ENCODE results near the gene CCL7. TPM values are rescaled to one million over a fixed set of nuclear protein-coding genes. Genes with fewer than 3 reads are reported as not detected.
"Not testable (repeated sequence)": the region's sequence is repeated elsewhere in the genome, so short reads cannot be mapped to it uniquely, and the experiment has no call there.

The CCL7 gene
- not detected for total RNA-seq

GRCh38 chr17:34269969-34270368 lies at the start of gene CCL7:
TSS of gene CCL7 (plus strand) at chr17:34270221. CDS start at chr17:34270291, 70 bp downstream.
- no peaks in the 10 kb centered on the region for H3K9me3 Mint-ChIP-seq
- no peak for DNase-seq
- ATAC-seq (ENCODE audit: low read depth): no peak
- H3K4me1 Mint-ChIP-seq: no peaks in the 10 kb centered on the region
- POLR2A ChIA-PET: no interaction called here
- no peaks in the 10 kb centered on the region for H3K36me3 Mint-ChIP-seq
- no peak within 1 kb of the TSS for H3K4me3 Mint-ChIP-seq
- H3K27me3 Mint-ChIP-seq: peaks cover 43% of the 10 kb centered on the region
- H3K27ac Mint-ChIP-seq: no peak within 1 kb of the TSS

- Mint-ChIP-seq H3K9me3 (peaks cover 1% of the 10 kb centered on the region), H3K36me3 (no peaks in the 10 kb centered on the region), H3K4me3 (no peak overlapping the region), H3K27me3 (peaks cover 19% of the 10 kb centered on the region), H3K4me1 (no peaks in the 10 kb centered on the region), H3K27ac (no peak overlapping the region)
- ATAC-seq (ENCODE audit: low read depth) (no peak), DNase-seq (no peak)
- POLR2A ChIA-PET: no interaction called here
Observed at GRCh38 chr17:34220752-34221395, 49.1 kb upstream of the CCL7 start.

GRCh38 chr17:34221411-34221810 lies 48.6 kb upstream of the CCL7 start:
- H3K4me1 Mint-ChIP-seq: no peaks in the 10 kb centered on the region
- DNase-seq: no peak
- no peaks in the 10 kb centered on the region for H3K36me3 Mint-ChIP-seq
- POLR2A ChIA-PET: no interaction called here
- no peak for ATAC-seq (ENCODE audit: low read depth)
- H3K4me3 Mint-ChIP-seq: no peak overlapping the region
- no peak overlapping the region for H3K27ac Mint-ChIP-seq
- peaks cover 1% of the 10 kb centered on the region for H3K9me3 Mint-ChIP-seq
- peaks cover 23% of the 10 kb centered on the region for H3K27me3 Mint-ChIP-seq

- DNase-seq: no peak
- H3K36me3 Mint-ChIP-seq: no peaks in the 10 kb centered on the region
- POLR2A ChIA-PET: no interaction called here
- no peak for ATAC-seq (ENCODE audit: low read depth)
- no peaks in the 10 kb centered on the region for H3K4me1 Mint-ChIP-seq
- no peaks in the 10 kb centered on the region for H3K9me3 Mint-ChIP-seq
- H3K4me3 Mint-ChIP-seq: no peak overlapping the region
- peaks cover 16% of the 10 kb centered on the region for H3K27me3 Mint-ChIP-seq
- H3K27ac Mint-ChIP-seq: no peak overlapping the region
Observed at GRCh38 chr17:34222722-34223497, 47.1 kb upstream of the CCL7 start.

- POLR2A ChIA-PET: no interaction called here
- Mint-ChIP-seq H3K36me3 (no peaks in the 10 kb centered on the region), H3K9me3 (peaks cover 3% of the 10 kb centered on the region), H3K4me1 (no peaks in the 10 kb centered on the region), H3K27me3 (peaks cover 18% of the 10 kb centered on the region), H3K27ac (no peak overlapping the region), H3K4me3 (no peak overlapping the region)
- DNase-seq (no peak), ATAC-seq (ENCODE audit: low read depth) (no peak)
Observed at GRCh38 chr17:34225046-34225445, 45.0 kb upstream of the CCL7 start.

- H3K4me3 Mint-ChIP-seq: no peak overlapping the region
- H3K27me3 Mint-ChIP-seq: peaks cover 17% of the 10 kb centered on the region
- no peaks in the 10 kb centered on the region for H3K36me3 Mint-ChIP-seq
- DNase-seq: no peak
- H3K27ac Mint-ChIP-seq: no peak overlapping the region
- POLR2A ChIA-PET: no interaction called here
- no peak for ATAC-seq (ENCODE audit: low read depth)
- H3K9me3 Mint-ChIP-seq: peaks cover 10% of the 10 kb centered on the region
- no peaks in the 10 kb centered on the region for H3K4me1 Mint-ChIP-seq
Observed at GRCh38 chr17:34226011-34226743, 43.8 kb upstream of the CCL7 start.

GRCh38 chr17:34226744-34227034 lies 43.3 kb upstream of the CCL7 start:
- DNase-seq (no peak), ATAC-seq (ENCODE audit: low read depth) (no peak)
- Mint-ChIP-seq H3K9me3 (peaks cover 13% of the 10 kb centered on the region), H3K27me3 (peaks cover 13% of the 10 kb centered on the region), H3K4me1 (no peaks in the 10 kb centered on the region), H3K36me3 (no peaks in the 10 kb centered on the region), H3K4me3 (no peak overlapping the region), H3K27ac (no peak overlapping the region)
- POLR2A ChIA-PET: no interaction called here

GRCh38 chr17:34227293-34227692 lies 42.7 kb upstream of the CCL7 start:
- DNase-seq; ATAC-seq (ENCODE audit: low read depth); H3K36me3 Mint-ChIP-seq; H3K4me3 Mint-ChIP-seq; POLR2A ChIA-PET; H3K27ac Mint-ChIP-seq; H3K4me1 Mint-ChIP-seq: not testable (repeated sequence)
- peaks cover 13% of the 10 kb centered on the region for H3K27me3 Mint-ChIP-seq
- H3K9me3 Mint-ChIP-seq: peaks cover 13% of the 10 kb centered on the region

- peaks cover 13% of the 10 kb centered on the region for H3K9me3 Mint-ChIP-seq
- DNase-seq: no peak
- H3K27ac Mint-ChIP-seq: no peak overlapping the region
- POLR2A ChIA-PET: no interaction called here
- H3K27me3 Mint-ChIP-seq: peaks cover 13% of the 10 kb centered on the region
- no peak overlapping the region for H3K4me3 Mint-ChIP-seq
- H3K4me1 Mint-ChIP-seq: no peaks in the 10 kb centered on the region
- no peaks in the 10 kb centered on the region for H3K36me3 Mint-ChIP-seq
- ATAC-seq (ENCODE audit: low read depth): no peak
Observed at GRCh38 chr17:34227707-34228106, 42.3 kb upstream of the CCL7 start.

- DNase-seq: no peak
- no peaks in the 10 kb centered on the region for H3K36me3 Mint-ChIP-seq
- ATAC-seq (ENCODE audit: low read depth): no peak
- H3K27ac Mint-ChIP-seq: no peak overlapping the region
- POLR2A ChIA-PET: no interaction called here
- peaks cover 15% of the 10 kb centered on the region for H3K27me3 Mint-ChIP-seq
- no peak overlapping the region for H3K4me3 Mint-ChIP-seq
- H3K9me3 Mint-ChIP-seq: peaks cover 13% of the 10 kb centered on the region
- peaks cover 1% of the 10 kb centered on the region for H3K4me1 Mint-ChIP-seq
Observed at GRCh38 chr17:34228781-34229180, 41.2 kb upstream of the CCL7 start.

GRCh38 chr17:34230342-34230741 lies 39.7 kb upstream of the CCL7 start:
- POLR2A ChIA-PET: no interaction called here
- DNase-seq (no peak), ATAC-seq (ENCODE audit: low read depth) (no peak)
- Mint-ChIP-seq H3K9me3 (peaks cover 13% of the 10 kb centered on the region), H3K27ac (no peak overlapping the region), H3K36me3 (no peaks in the 10 kb centered on the region), H3K27me3 (peaks cover 19% of the 10 kb centered on the region), H3K4me3 (no peak overlapping the region), H3K4me1 (peaks cover 2% of the 10 kb centered on the region)

GRCh38 chr17:34234616-34235015 lies 35.4 kb upstream of the CCL7 start:
- no peak overlapping the region for H3K27ac Mint-ChIP-seq
- H3K4me3 Mint-ChIP-seq: no peak overlapping the region
- H3K9me3 Mint-ChIP-seq: peaks cover 11% of the 10 kb centered on the region
- POLR2A ChIA-PET: no interaction called here
- no peaks in the 10 kb centered on the region for H3K36me3 Mint-ChIP-seq
- H3K27me3 Mint-ChIP-seq: peaks cover 13% of the 10 kb centered on the region
- no peak for ATAC-seq (ENCODE audit: low read depth)
- peaks cover 2% of the 10 kb centered on the region for H3K4me1 Mint-ChIP-seq
- DNase-seq: no peak

GRCh38 chr17:34235389-34236028 lies 34.5 kb upstream of the CCL7 start:
- POLR2A ChIA-PET: no interaction called here
- peaks cover 10% of the 10 kb centered on the region for H3K9me3 Mint-ChIP-seq
- H3K36me3 Mint-ChIP-seq: no peaks in the 10 kb centered on the region
- ATAC-seq (ENCODE audit: low read depth) (no peak), DNase-seq (no peak)
- no peak overlapping the region for H3K4me3 Mint-ChIP-seq
- peaks cover 2% of the 10 kb centered on the region for H3K4me1 Mint-ChIP-seq
- peaks cover 20% of the 10 kb centered on the region for H3K27me3 Mint-ChIP-seq
- no peak overlapping the region for H3K27ac Mint-ChIP-seq

All from activated naive CD8-positive, alpha-beta T cell treated with anti-CD3 and anti-CD28 coated beads, Interleukin-2, amount 10 ng/mL, durations not matched to agents 7 days and 5 days (primary cell).